H1 (cell line): ENCODE results near the gene MXRA7. TPM values are rescaled to one million over a fixed set of nuclear protein-coding genes. Genes with fewer than 3 reads are reported as not detected.
A peak's percentile ranks its signal among the peaks of the same experiment; 100 is the strongest.
"Not testable (repeated sequence)": the region's sequence is repeated elsewhere in the genome, so short reads cannot be mapped to it uniquely, and the experiment has no call there.

Source experiments
- CTCF ChIA-PET: fragments of 300-600 bp; sonication (Branson Sonifier 250); formaldehyde crosslinking; loops from one replicate; lab custom pipeline; 2021; ENCODE audit not compliant: partially characterized antibody; lab: Charles Lee
- POLR2A ChIA-PET: fragments of 300-600 bp; sonication (Branson Sonifier 250); formaldehyde crosslinking; loops from one replicate; lab custom pipeline; 2021; ENCODE audit warnings: inconsistent platforms; ENCODE audit not compliant: partially characterized antibody; lab: Charles Lee
- DNase-seq, 2 experiments: peaks; one replicate each; pipeline versions ENCODE4 v3.0.0 to v3.0.0-alpha.2; 2010 to 2022; ENCODE audit warnings: low spot score in 2 of 2, low read depth in 1 of 2, mixed read lengths in 1 of 2
- FAIRE-seq: peaks from 2 replicates; lab custom pipeline; 2011; peaks lifted over from hg19 to GRCh38; lab: Jason Lieb, UNC
- H2AFZ ChIP-seq: 2 replicates; pipeline ENCODE4 v1.8.1; 2012; ENCODE audit warnings: low read length, inconsistent platforms
- H2AK5ac ChIP-seq: 2 replicates; pipeline ENCODE4 v1.6.1; 2013; ENCODE audit warnings: low read depth, low read length
- H2BK120ac ChIP-seq: replicated peaks from 2 replicates; pipeline ENCODE3; 2013; ENCODE audit warnings: low read depth, low read length, inconsistent platforms
- H2BK12ac ChIP-seq: 2 replicates; pipeline ENCODE4 v1.6.1; 2013; ENCODE audit warnings: low read depth, low read length
- H2BK15ac ChIP-seq: 2 replicates; pipeline ENCODE4 v1.6.1; 2013; ENCODE audit warnings: low read length
- H2BK20ac ChIP-seq: 2 replicates; pipeline ENCODE4 v1.6.1; 2013; ENCODE audit warnings: low read length
- H2BK5ac ChIP-seq: 2 replicates; pipeline ENCODE4 v1.6.1; 2013; ENCODE audit warnings: low read depth, low read length
- H3K14ac ChIP-seq: 2 replicates; pipeline ENCODE4 v1.6.1; 2013; ENCODE audit warnings: inconsistent platforms; ENCODE audit not compliant: insufficient read length
- H3K18ac ChIP-seq: 2 replicates; pipeline ENCODE4 v1.6.1; 2013; ENCODE audit warnings: low read length; ENCODE audit errors: extremely low read depth
- H3K23ac ChIP-seq: 2 replicates; pipeline ENCODE4 v1.6.1; 2013; ENCODE audit warnings: inconsistent platforms; ENCODE audit not compliant: insufficient read length
- H3K23me2 ChIP-seq: 2 replicates; pipeline ENCODE4 v1.6.1; 2013; ENCODE audit warnings: low read depth, low read length
- H3K27ac ChIP-seq: 2 replicates; pipeline ENCODE4 v1.6.1; 2011; ENCODE audit warnings: low read depth, low read length, inconsistent platforms
- H3K27me3 ChIP-seq, 4 experiments: replicated peaks in 1 of 4; 1 replicate in 1 of 4; 2 replicates in 3 of 4; pipeline versions ENCODE4 v1.6.1 to v1.8.1; 2011 to 2013; ENCODE audit warnings: low read length in 3 of 4, mild to moderate bottlenecking in 3 of 4, inconsistent platforms in 2 of 4, mixed read lengths in 2 of 4, moderate library complexity in 1 of 4; ENCODE audit not compliant: control insufficient read depth in 3 of 4, insufficient read depth in 3 of 4; ENCODE audit errors: extremely low read depth in 1 of 4
- H3K36me3 ChIP-seq, 4 experiments: 2 replicates each; pipeline versions ENCODE4 v1.6.1 to v1.8.1; 2011 to 2013; ENCODE audit warnings: mild to moderate bottlenecking in 4 of 4, low read length in 3 of 4, moderate library complexity in 2 of 4, control low read depth in 1 of 4, inconsistent platforms in 1 of 4; ENCODE audit not compliant: insufficient read depth in 4 of 4, control insufficient read depth in 2 of 4
- H3K4ac ChIP-seq: replicated peaks from 2 replicates; pipeline ENCODE3; 2013; ENCODE audit warnings: low read length, low read depth, mixed read lengths, inconsistent platforms; ENCODE audit not compliant: insufficient read length
- H3K4me1 ChIP-seq, 4 experiments: replicated peaks in 1 of 4; 1 replicate in 1 of 4; 2 replicates in 3 of 4; pipeline versions ENCODE4 v1.6.1 to v1.8.1; 2011 to 2013; ENCODE audit warnings: low read length in 3 of 4, inconsistent platforms in 2 of 4, mixed read lengths in 1 of 4; ENCODE audit not compliant: insufficient read depth in 4 of 4, control insufficient read depth in 3 of 4
- H3K4me2 ChIP-seq, 2 experiments: 2 replicates each; pipeline versions ENCODE4 v1.6.1 to v1.8.1; 2011 to 2013; ENCODE audit warnings: low read depth in 2 of 2, low read length in 2 of 2, control low read depth in 1 of 2, inconsistent platforms in 1 of 2, mild to moderate bottlenecking in 1 of 2; ENCODE audit not compliant: insufficient read depth in 1 of 2
- H3K4me3 ChIP-seq, 4 experiments: fragments of 200-600, 300-600 bp in 1 of 4; sonication (generic), shearing (Covaris generic), sonication (Bioruptor Twin) in 1 of 4; 2 replicates each; pipeline versions ENCODE4 v1.5.1 to v1.8.1; 2011 to 2016; ENCODE audit warnings: low read length in 4 of 4, low read depth in 3 of 4, control low read depth in 2 of 4, inconsistent platforms in 2 of 4, mild to moderate bottlenecking in 2 of 4, mixed read lengths in 1 of 4, moderate library complexity in 1 of 4; ENCODE audit not compliant: insufficient read depth in 2 of 4; ENCODE audit errors: extremely low read depth in 1 of 4
- H3K56ac ChIP-seq: replicated peaks from 2 replicates; pipeline ENCODE3; 2013; ENCODE audit warnings: low read depth, mild to moderate bottlenecking, mixed read lengths, low read length, inconsistent platforms; ENCODE audit not compliant: insufficient read length
- H3K79me1 ChIP-seq: 2 replicates; pipeline ENCODE4 v1.6.1; 2013; ENCODE audit warnings: low read depth, low read length, control low read depth
- H3K79me2 ChIP-seq, 2 experiments: 2 replicates each; pipeline versions ENCODE4 v1.6.1 to v1.8.1; 2012 to 2013; ENCODE audit warnings: low read length in 2 of 2, mild to moderate bottlenecking in 2 of 2, inconsistent platforms in 1 of 2; ENCODE audit not compliant: insufficient read depth in 2 of 2, control insufficient read depth in 1 of 2
- H3K9ac ChIP-seq, 4 experiments: replicated peaks in 1 of 4; 1 replicate in 1 of 4; 2 replicates in 3 of 4; pipeline versions ENCODE4 v1.6.1 to v1.8.1; 2011 to 2013; ENCODE audit warnings: low read depth in 3 of 4, low read length in 3 of 4, control low read depth in 2 of 4, mild to moderate bottlenecking in 2 of 4, moderate library complexity in 2 of 4, inconsistent platforms in 1 of 4; ENCODE audit errors: extremely low read depth in 1 of 4
- H3K9me3 ChIP-seq, 2 experiments: 2 replicates each; pipeline versions ENCODE4 v1.6.1 to v1.8.1; 2012 to 2013; ENCODE audit warnings: mild to moderate bottlenecking in 2 of 2, moderate library complexity in 2 of 2, control low read depth in 1 of 2, inconsistent platforms in 1 of 2, low read depth in 1 of 2, low read length in 1 of 2, mixed read lengths in 1 of 2; ENCODE audit not compliant: insufficient read depth in 2 of 2
- H4K20me1 ChIP-seq, 2 experiments: replicated peaks in 1 of 2; 2 replicates each; pipeline versions ENCODE3 to v1.8.1; 2011 to 2013; ENCODE audit warnings: inconsistent platforms in 2 of 2, low read length in 2 of 2, mild to moderate bottlenecking in 1 of 2; ENCODE audit not compliant: insufficient read depth in 2 of 2, control insufficient read depth in 1 of 2
- H4K5ac ChIP-seq: 2 replicates; pipeline ENCODE4 v1.6.1; 2013; ENCODE audit warnings: low read length, low read depth, mixed read lengths, inconsistent platforms; ENCODE audit not compliant: insufficient read length
- H4K8ac ChIP-seq: 2 replicates; pipeline ENCODE4 v1.8.0; 2013; ENCODE audit warnings: mild to moderate bottlenecking, moderate library complexity, low read length, inconsistent platforms; ENCODE audit not compliant: insufficient read depth; ENCODE audit errors: extremely low read depth
- H4K91ac ChIP-seq: replicated peaks from 2 replicates; pipeline ENCODE3; 2013; ENCODE audit warnings: low read length, mixed read lengths, inconsistent platforms; ENCODE audit not compliant: insufficient read length
- BRCA1 ChIP-seq: IDR thresholded peaks from 2 replicates; pipeline ENCODE4 v1.6.1; 2012; ENCODE audit warnings: low read depth, low read length, improper control_type of control experiment
- CBX5 ChIP-seq: fragments of 300-800, 300-1000 bp; sonication (generic); IDR thresholded peaks from 2 replicates; pipeline ENCODE4 v1.7.1; 2016; ENCODE audit warnings: antibody characterized with exemption, low read length, low read depth
- CEBPB ChIP-seq: IDR thresholded peaks from 2 replicates; pipeline ENCODE4 v1.6.1; 2012; ENCODE audit warnings: low read depth, low read length
- GTF2F1 ChIP-seq: IDR thresholded peaks from 2 replicates; pipeline ENCODE4 v1.6.1; 2012; ENCODE audit warnings: low read depth, low read length, improper control_type of control experiment, borderline replicate concordance
- KDM1A ChIP-seq: fragments of 200-600, 300-600 bp; sonication (generic); IDR thresholded peaks from 2 replicates; pipeline ENCODE4 v1.7.1; 2016; ENCODE audit warnings: mild to moderate bottlenecking, low read length, borderline replicate concordance
- RAD21 ChIP-seq, 2 experiments: IDR thresholded peaks in 1 of 2; conservative IDR thresholded peaks in 1 of 2; 2 replicates each; pipeline ENCODE4 v1.6.1; 2011; ENCODE audit warnings: low read depth in 2 of 2, low read length in 2 of 2, improper control_type of control experiment in 1 of 2, inconsistent platforms in 1 of 2, mild to moderate bottlenecking in 1 of 2, moderate library complexity in 1 of 2
- RFX5 ChIP-seq: IDR thresholded peaks from 2 replicates; pipeline ENCODE4 v1.6.1; 2011; ENCODE audit warnings: low read depth, low read length, improper control_type of control experiment, borderline replicate concordance
- SP1 ChIP-seq: IDR thresholded peaks from 2 replicates; pipeline ENCODE4 v1.6.1; 2011; ENCODE audit warnings: low read depth, low read length
- ZNF274 ChIP-seq: IDR thresholded peaks from 2 replicates; pipeline ENCODE4 v1.7.0; 2012; ENCODE audit warnings: low read length, borderline replicate concordance; ENCODE audit errors: extremely low read depth
- WGBS, 2 experiments: shearing (Covaris generic) in 1 of 2; methylation state at CpG; one replicate each; pipeline versions ENCODE4 v1.1.6 to v1.1.7; 2013 to 2015; ENCODE audit warnings: low lambda C conversion rate in 2 of 2, mixed read lengths in 2 of 2, inconsistent platforms in 1 of 2, low coverage in 1 of 2, missing lambda C conversion rate in 1 of 2; ENCODE audit not compliant: insufficient replicate concordance in 2 of 2, insufficient coverage in 1 of 2, insufficient read length in 1 of 2; ENCODE audit errors: extremely low coverage in 1 of 2, missing lambda C conversion rate in 1 of 2; 5-methylcytosine and 5-hydroxymethylcytosine counted together
- polyA plus RNA-seq, 7 experiments: library from polyadenylated mRNA; depleted of rRNA in 3 of 7; stranded (reverse) in 5 of 7; unstranded in 2 of 7; fragments of >200 nt in 5 of 7; fragments of 200-250 nt in 2 of 7; gene quantifications; 1 replicate in 5 of 7; 2 replicates in 1 of 7; 4 replicates in 1 of 7; pipeline versions ENCODE4 v1.2.1 to v1.2.3, GENCODE V29; 2011 to 2013; ENCODE audit warnings: missing spikeins in 2 of 7, mixed read lengths in 2 of 7
- total RNA-seq: library from RNA; stranded (reverse); fragmentation: NEBNext Ultra II Directional; extraction: Animal tissue kit (Norgen Biotek cat#: 25700); gene quantifications from 2 replicates; pipeline ENCODE4 v1.2.1, GENCODE V29; 2021

Gene MXRA7
- total and polyA plus RNA-seq, 2 of the 8 experiments (the other 6 are each of a cell fraction or from before 2014, with no cell fraction given) = 17.8 to 26.6 TPM

- no peak for TF ChIP-seq CBX5
- no peak for TF ChIP-seq SP1
- TF ChIP-seq CEBPB = no peak
- no peak for TF ChIP-seq ZNF274
- TF ChIP-seq RFX5 = no peak
- TF ChIP-seq KDM1A = no peak
- no peak for TF ChIP-seq GTF2F1
- TF ChIP-seq BRCA1 = no peak
- no peak for TF ChIP-seq RAD21 (IDR thresholded peaks at IDR 0.05 in 1 of 2, conservative IDR thresholded peaks at IDR 0.05 in 1 of 2; ENCODE audit: low read depth in 2 of 2, low read length in 2 of 2)
Observed at GRCh38 chr17:76700270-76700616, 10.5 kb downstream of the MXRA7 start (continued).

- H3K18ac ChIP-seq, H3K4ac ChIP-seq, H3K23me2 ChIP-seq, H3K23ac ChIP-seq, H2BK15ac ChIP-seq, H3K27me3 ChIP-seq, H3K79me1 ChIP-seq, H4K5ac ChIP-seq, H3K36me3 ChIP-seq, H3K9me3 ChIP-seq, H3K14ac ChIP-seq, H3K9ac ChIP-seq, DNase-seq, H2BK20ac ChIP-seq, H4K91ac ChIP-seq, H2AK5ac ChIP-seq, H4K8ac ChIP-seq, H2BK5ac ChIP-seq, H3K4me3 ChIP-seq, FAIRE-seq, H3K79me2 ChIP-seq, H3K4me2 ChIP-seq, H3K56ac ChIP-seq, H3K27ac ChIP-seq, H2BK120ac ChIP-seq, H4K20me1 ChIP-seq, H2AFZ ChIP-seq: not testable (repeated sequence)
- ChIA-PET POLR2A (interaction anchor here (1.3 to 1.6 kb wide), 5 partner anchors 12 to 243 kb away, joined by 3 to 7 read pairs (median 4); partner anchors contain the start of gene MXRA7), CTCF (interaction anchor here (1.3 to 5.6 kb wide), 5 partner anchors 10 to 17 kb away, joined by 4 to 43 read pairs (median 8); partner anchors contain the start of gene MXRA7)
- 87% methylated on average over 7 of the region's 7 CpGs; no CpG with 5 or more reads in 1 of the 2 experiments for WGBS, 2 experiments
- Histone ChIP-seq H3K4me1 (peaks cover 0 to 29% (median 23%) of the 10 kb centered on the region in 4 experiments; a peak in 6 of 7 replicates), H2BK12ac (0 out of 2 replicates have a peak overlapping the region, but pooled peaks have one; percentile 9)
Observed at GRCh38 chr17:76698466-76698977, 12.2 kb downstream of the MXRA7 start.
